Activated T-cell treated with anti-CD3 and anti-CD28 coated beads for 24 hours (primary cell): ENCODE data around the gene RPL29.

ENCODE experiments used
- DNase-seq: peaks from one replicate; pipeline ENCODE4 v3.0.0-alpha.2; 2020; ENCODE audit warnings: low read depth

The RPL29 gene

DNA sequence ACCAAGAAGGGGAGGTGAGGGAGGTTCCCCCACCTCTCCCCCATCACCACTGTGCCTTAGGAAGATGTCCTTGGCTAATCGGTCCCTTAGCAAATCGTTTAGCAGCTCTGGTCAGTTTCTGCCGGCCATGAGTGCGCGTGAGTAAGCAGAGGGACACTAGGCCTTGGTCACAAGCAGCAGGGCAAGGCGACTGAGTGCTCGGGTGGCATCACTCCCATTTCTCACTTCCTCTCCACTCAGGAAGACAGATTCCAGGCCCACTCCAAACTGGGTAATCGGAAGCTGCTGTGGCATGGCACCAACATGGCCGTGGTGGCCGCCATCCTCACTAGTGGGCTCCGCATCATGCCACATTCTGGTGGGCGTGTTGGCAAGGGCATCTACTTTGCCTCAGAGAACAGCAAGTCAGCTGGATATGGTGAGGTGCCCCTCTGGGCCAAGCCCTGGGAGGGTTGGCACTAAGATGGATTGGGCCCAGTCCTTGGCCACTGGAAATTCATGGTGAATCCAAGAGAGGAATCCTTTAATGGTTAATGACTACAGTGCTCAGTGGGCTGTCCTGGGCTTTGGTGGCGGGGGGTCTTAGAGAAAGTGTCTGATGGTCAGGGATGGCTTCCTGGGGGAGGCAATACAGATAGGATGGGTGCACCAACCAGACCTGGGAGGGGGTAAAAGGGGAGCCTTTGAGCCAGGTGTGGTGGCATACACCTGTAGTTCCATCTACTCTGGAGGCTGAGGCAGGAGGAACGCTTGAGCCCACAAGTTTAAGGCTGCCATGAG is 49.6 kb downstream of the RPL29 start:
- DNase-seq = no peak

DNA sequence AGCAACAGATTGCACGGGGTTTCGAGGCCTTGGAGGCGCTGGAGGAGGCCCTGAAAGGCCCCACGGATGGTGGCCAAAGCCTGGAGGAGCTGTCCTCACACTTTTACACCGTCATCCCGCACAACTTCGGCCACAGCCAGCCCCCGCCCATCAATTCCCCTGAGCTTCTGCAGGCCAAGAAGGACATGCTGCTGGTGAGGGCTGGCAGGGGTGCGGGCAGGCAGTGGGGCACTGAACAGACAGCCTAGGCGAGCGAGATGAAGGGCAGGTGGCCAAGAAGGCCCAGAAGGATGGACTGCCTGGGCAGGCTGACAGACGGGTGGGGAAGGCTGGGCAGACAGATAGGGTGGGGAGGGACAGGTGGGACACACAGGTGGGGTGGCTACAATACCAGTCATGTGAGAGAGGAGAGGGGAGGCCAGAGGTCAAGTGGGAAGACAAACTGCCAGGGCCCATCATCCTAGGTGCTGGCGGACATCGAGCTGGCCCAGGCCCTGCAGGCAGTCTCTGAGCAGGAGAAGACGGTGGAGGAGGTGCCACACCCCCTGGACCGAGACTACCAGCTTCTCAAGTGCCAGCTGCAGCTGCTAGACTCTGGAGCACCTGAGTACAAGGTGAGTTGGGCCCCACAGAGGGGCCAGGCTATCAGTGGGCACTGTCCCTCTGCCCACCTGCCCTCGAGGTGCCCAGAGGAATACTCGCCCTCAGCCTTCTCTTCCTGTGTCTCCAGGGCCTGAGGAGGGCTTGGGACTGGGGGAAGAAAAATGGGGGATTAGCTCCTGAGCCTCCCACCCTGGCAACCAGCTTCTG is 50.5 kb downstream of the RPL29 start:
- no peak for DNase-seq

GRCh38 chr3:51944451-51945021 is 51.2 kb downstream of the RPL29 start:
- no peak for DNase-seq
